CD4-positive, alpha-beta T cell (primary cell): ENCODE data around the gene RPL27A. TPM values are rescaled to one million over a fixed set of nuclear protein-coding genes. Genes with fewer than 3 reads are reported as not detected.

Experiments used
- ATAC-seq: fragments of 200-7000 bp; cut with Tn5 transposase; one replicate; pipeline ENCODE4 v1.10.0; 2022; ENCODE audit warnings: mild to moderate bottlenecking; ENCODE audit not compliant: poor library complexity
- CTCF ChIA-PET: fragments of 350-600 bp; sonication (Branson Sonifier 250); formaldehyde crosslinking; loops from one replicate; lab custom pipeline; 2021; ENCODE audit warnings: antibody characterized with exemption, inconsistent platforms; lab: Charles Lee
- POLR2A ChIA-PET: fragments of 350-600 bp; sonication (Branson Sonifier 250); formaldehyde crosslinking; loops from one replicate; lab custom pipeline; 2021; ENCODE audit warnings: antibody characterized with exemption, inconsistent platforms; lab: Charles Lee
- DNase-seq, 14 experiments: peaks; one replicate each; pipeline ENCODE4 v3.0.0-alpha.2; 2013 to 2020; ENCODE audit warnings: mixed read lengths in 2 of 14
- H3K27ac ChIP-seq, 2 donors: one replicate each; pipeline versions ENCODE4 v1.5.1 to v1.7.0; 2013; ENCODE audit warnings: low read length in 2 of 2, low read depth in 1 of 2, mild to moderate bottlenecking in 1 of 2
- H3K27me3 ChIP-seq, 2 experiments: 1 replicate in 1 of 2; 2 replicates in 1 of 2; pipeline versions ENCODE4 v1.6.1 to v1.7.0; 2013; ENCODE audit warnings: low read length in 2 of 2, control low read depth in 1 of 2, mild to moderate bottlenecking in 1 of 2, moderate library complexity in 1 of 2; ENCODE audit not compliant: insufficient read depth in 2 of 2, control insufficient read depth in 1 of 2
- H3K36me3 ChIP-seq: one replicate; pipeline ENCODE4 v1.6.1; 2013; ENCODE audit warnings: low read length, control low read depth; ENCODE audit not compliant: insufficient read depth
- H3K4me1 ChIP-seq: one replicate; pipeline ENCODE4 v1.6.1; 2013; ENCODE audit warnings: low read length, control low read depth; ENCODE audit not compliant: insufficient read depth
- H3K4me3 ChIP-seq: one replicate; pipeline ENCODE4 v1.5.1; 2013; ENCODE audit warnings: mild to moderate bottlenecking, low read length, moderate library complexity
- H3K9me3 ChIP-seq, 2 experiments: 1 replicate in 1 of 2; 2 replicates in 1 of 2; pipeline versions ENCODE4 v1.6.1 to v1.7.0; 2013; ENCODE audit warnings: low read length in 2 of 2, mild to moderate bottlenecking in 2 of 2, control low read depth in 1 of 2, moderate library complexity in 1 of 2; ENCODE audit not compliant: control insufficient read depth in 1 of 2, insufficient read depth in 1 of 2
- H3K27ac Mint-ChIP-seq: one replicate; pipeline ENCODE4 v1.8.0; 2020; ENCODE audit warnings: mixed read lengths
- H3K27me3 Mint-ChIP-seq: one replicate; pipeline ENCODE4 v1.8.0; 2021; ENCODE audit warnings: mixed read lengths
- H3K36me3 Mint-ChIP-seq: one replicate; pipeline ENCODE4 v1.8.0; 2021; ENCODE audit warnings: low read depth, mixed read lengths
- H3K4me1 Mint-ChIP-seq: one replicate; pipeline ENCODE4 v1.8.0; 2021; ENCODE audit warnings: low read depth, mixed read lengths
- H3K4me3 Mint-ChIP-seq: one replicate; pipeline ENCODE4 v1.8.0; 2020; ENCODE audit warnings: mild to moderate bottlenecking, mixed read lengths
- H3K9me3 Mint-ChIP-seq: one replicate; pipeline ENCODE4 v1.8.0; 2020; ENCODE audit warnings: mixed read lengths
- intact Hi-C, 2 experiments: fragments of 100-400 bp; cut with DNase I in 1 of 2; cut with micrococcal nuclease in 1 of 2; formaldehyde crosslinking; loops; one replicate each; pipeline versions ENCODE4 v1.15.1 to v1.9.0; 2023 to 2025; cut with DNase I, micrococcal nuclease
- total RNA-seq, 174 experiments: library from RNA in 2 of 174; stranded (reverse) in 2 of 174; gene quantifications; one replicate each; pipeline ENCODE4 v1.2.3 and lab custom pipeline; 2021 to 2026
- TF ChIP-seq, protein P1 (sequence below): fragments of 200-600 bp; IDR thresholded peaks from one replicate; pipeline ENCODE4 v1.8.0; 2022; ENCODE audit warnings: antibody characterized with exemption, mild to moderate bottlenecking

The RPL27A gene
- total RNA-seq, 2 experiments from 2014 or later: 1,667 to 1,721 TPM

DNA sequence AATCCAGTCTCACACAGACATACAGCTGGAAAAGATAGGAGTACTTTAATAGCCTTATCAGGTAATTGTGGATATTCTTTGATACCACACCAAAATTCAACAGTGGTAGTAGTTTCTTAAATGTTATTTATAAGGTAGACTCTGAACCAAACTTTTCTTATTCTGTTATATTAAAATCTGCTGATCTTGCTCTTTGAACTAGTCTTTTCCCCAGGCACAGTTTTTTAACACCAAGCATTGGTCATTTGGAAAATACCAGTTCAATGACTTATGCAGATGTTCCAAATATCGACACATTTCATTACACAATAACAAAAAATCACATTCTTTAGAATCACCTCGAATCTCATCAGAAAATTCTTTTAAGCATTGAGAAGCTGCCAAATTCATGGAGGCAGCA is 7.7 kb upstream of the RPL27A start:
- Mint-ChIP-seq H3K9me3 (no peaks in the 10 kb centered on the region), H3K36me3 (peaks cover 57% of the 10 kb centered on the region), H3K4me1 (no peaks in the 10 kb centered on the region), H3K27ac (no peak overlapping the region), H3K27me3 (no peaks in the 10 kb centered on the region), H3K4me3 (no peak overlapping the region)
- peaks cover 18% of the 10 kb centered on the region for H3K36me3 ChIP-seq
- no peak for DNase-seq
- no peak for ATAC-seq
- H3K27ac ChIP-seq: no peak overlapping the region
- no peaks in the 10 kb centered on the region for H3K4me1 ChIP-seq
- TF ChIP-seq, protein P1, sequence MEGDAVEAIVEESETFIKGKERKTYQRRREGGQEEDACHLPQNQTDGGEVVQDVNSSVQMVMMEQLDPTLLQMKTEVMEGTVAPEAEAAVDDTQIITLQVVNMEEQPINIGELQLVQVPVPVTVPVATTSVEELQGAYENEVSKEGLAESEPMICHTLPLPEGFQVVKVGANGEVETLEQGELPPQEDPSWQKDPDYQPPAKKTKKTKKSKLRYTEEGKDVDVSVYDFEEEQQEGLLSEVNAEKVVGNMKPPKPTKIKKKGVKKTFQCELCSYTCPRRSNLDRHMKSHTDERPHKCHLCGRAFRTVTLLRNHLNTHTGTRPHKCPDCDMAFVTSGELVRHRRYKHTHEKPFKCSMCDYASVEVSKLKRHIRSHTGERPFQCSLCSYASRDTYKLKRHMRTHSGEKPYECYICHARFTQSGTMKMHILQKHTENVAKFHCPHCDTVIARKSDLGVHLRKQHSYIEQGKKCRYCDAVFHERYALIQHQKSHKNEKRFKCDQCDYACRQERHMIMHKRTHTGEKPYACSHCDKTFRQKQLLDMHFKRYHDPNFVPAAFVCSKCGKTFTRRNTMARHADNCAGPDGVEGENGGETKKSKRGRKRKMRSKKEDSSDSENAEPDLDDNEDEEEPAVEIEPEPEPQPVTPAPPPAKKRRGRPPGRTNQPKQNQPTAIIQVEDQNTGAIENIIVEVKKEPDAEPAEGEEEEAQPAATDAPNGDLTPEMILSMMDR: no peak
- POLR2A ChIA-PET: no interaction called here
- intact Hi-C loops: no loop called here
- H3K27me3 ChIP-seq: no peaks in the 10 kb centered on the region
- CTCF ChIA-PET: no interaction called here
- no peaks in the 10 kb centered on the region for H3K9me3 ChIP-seq
- H3K4me3 ChIP-seq: no peak overlapping the region

DNA sequence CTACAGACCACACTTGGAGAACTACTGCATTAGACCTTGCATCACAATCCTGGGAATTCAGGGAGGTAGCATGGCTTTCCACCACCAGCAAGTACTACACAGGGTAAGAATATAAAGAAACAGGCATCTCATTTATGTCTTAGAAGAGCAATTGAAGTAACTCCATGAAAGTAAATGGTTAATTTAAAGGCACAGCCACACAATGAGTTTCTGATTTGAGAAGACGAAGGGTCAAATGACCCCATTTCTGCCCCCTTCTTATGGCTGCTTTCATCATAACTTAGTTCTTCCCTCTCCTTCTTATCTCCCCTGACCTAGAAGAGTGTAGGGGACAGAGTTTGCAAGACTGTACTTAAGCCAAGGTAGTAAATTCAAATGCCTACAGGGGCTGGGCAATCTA is 6.1 kb upstream of the RPL27A start:
- CTCF ChIA-PET: no interaction called here
- ATAC-seq: no peak

DNA sequence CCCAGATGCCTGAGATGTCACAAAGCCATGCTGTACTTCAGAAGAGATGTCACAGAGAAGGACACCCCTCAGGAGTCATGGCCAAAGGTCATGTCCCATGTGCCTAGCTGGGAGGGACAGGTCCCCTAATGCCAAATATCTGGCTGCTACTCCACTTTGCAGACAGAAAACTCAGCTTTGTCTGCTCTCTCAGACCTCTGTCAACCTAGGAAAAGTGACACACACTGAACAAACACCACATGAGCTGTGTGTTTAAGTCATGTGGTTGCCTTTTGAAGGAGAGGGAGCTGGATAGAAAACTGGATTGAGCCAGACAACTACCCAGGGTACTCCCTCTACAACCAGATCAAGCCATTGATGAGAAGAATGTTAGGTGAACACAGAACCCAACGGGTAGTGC is 3.6 kb upstream of the RPL27A start:
- peaks cover 35% of the 10 kb centered on the region for H3K4me1 Mint-ChIP-seq
- peaks cover 19% of the 10 kb centered on the region for H3K4me1 ChIP-seq
- no peaks in the 10 kb centered on the region for H3K27me3 ChIP-seq
- intact Hi-C loops: no loop called here
- H3K27ac ChIP-seq: no peak overlapping the region
- no peak overlapping the region for H3K4me3 Mint-ChIP-seq
- ChIA-PET CTCF (no interaction called here), POLR2A (interaction anchor here (1.2 kb wide), 1 partner anchor 9 kb away, joined by 4 read pairs; no protein-coding TSS in a partner anchor)
- no peaks in the 10 kb centered on the region for H3K9me3 Mint-ChIP-seq
- H3K36me3 Mint-ChIP-seq: peaks cover 62% of the 10 kb centered on the region
- H3K9me3 ChIP-seq: no peaks in the 10 kb centered on the region
- TF ChIP-seq, protein P1: no peak
- DNase-seq (no peak), ATAC-seq (no peak)
- H3K36me3 ChIP-seq: peaks cover 11% of the 10 kb centered on the region
- H3K4me3 ChIP-seq: no peak overlapping the region
- H3K27ac Mint-ChIP-seq: no peak overlapping the region
- H3K27me3 Mint-ChIP-seq: no peaks in the 10 kb centered on the region

More for the DNA sequence above, 6.1 kb upstream of the RPL27A start:
- TF ChIP-seq, protein P1: no peak
- Mint-ChIP-seq H3K4me3 (no peak overlapping the region), H3K36me3 (peaks cover 57% of the 10 kb centered on the region), H3K27me3 (no peaks in the 10 kb centered on the region), H3K9me3 (no peaks in the 10 kb centered on the region), H3K27ac (no peak overlapping the region), H3K4me1 (peaks cover 13% of the 10 kb centered on the region)
- Histone ChIP-seq H3K4me1 (peaks cover under 1% of the 10 kb centered on the region), H3K27me3 (no peaks in the 10 kb centered on the region), H3K36me3 (peaks cover 17% of the 10 kb centered on the region), H3K4me3 (no peak overlapping the region), H3K27ac (no peak overlapping the region), H3K9me3 (no peaks in the 10 kb centered on the region)
- POLR2A ChIA-PET: no interaction called here
- no peak for DNase-seq
- intact Hi-C loops: no loop called here
